Esophagus muscularis mucosa (tissue), 4 donors: ENCODE data around the gene TAS1R1. TPM values are rescaled to one million over a fixed set of nuclear protein-coding genes. Genes with fewer than 3 reads are reported as not detected.

Source experiments
- DNase-seq: peaks from one replicate; pipeline ENCODE4 v3.0.0-alpha.2; 2017; ENCODE audit errors: extremely low spot score
- H3K27ac ChIP-seq, 4 donors: fragments of 200-600 bp; sonication (generic); replicated peaks in 1 of 4; 1 replicate in 3 of 4; 2 replicates in 1 of 4; pipeline ENCODE4 v1.5.1; 2016 to 2019; ENCODE audit warnings: mild to moderate bottlenecking in 1 of 4
- H3K27me3 ChIP-seq, 4 donors: fragments of 200-600 bp; sonication (generic); one replicate each; pipeline versions ENCODE4 v1.5.1 to v1.6.0; 2016 to 2019
- H3K36me3 ChIP-seq, 4 donors: fragments of 200-600 bp; sonication (generic); one replicate each; pipeline ENCODE4 v1.5.1; 2016 to 2019
- H3K4me1 ChIP-seq, 4 donors: fragments of 200-600 bp; sonication (generic); one replicate each; pipeline ENCODE4 v1.5.1; 2016 to 2019
- H3K4me3 ChIP-seq, 4 donors: fragments of 200-600 bp; sonication (generic); 1 replicate in 2 of 4; 2 replicates in 2 of 4; pipeline ENCODE4 v1.5.1; 2016 to 2019; ENCODE audit warnings: mild to moderate bottlenecking in 4 of 4, moderate library complexity in 1 of 4
- H3K9me3 ChIP-seq, 4 donors: fragments of 200-600 bp; sonication (generic); 1 replicate in 3 of 4; 2 replicates in 1 of 4; pipeline ENCODE4 v1.5.1; 2016 to 2019
- CTCF ChIP-seq, 3 experiments: fragments of 200-600 bp in 2 of 3; fragments of 450-650 bp in 1 of 3; sonication (generic) in 2 of 3; IDR thresholded peaks; one replicate each; pipeline ENCODE4 v1.5.1; 2017 to 2019; ENCODE audit warnings: antibody characterized with exemption in 3 of 3, mild to moderate bottlenecking in 2 of 3, moderate library complexity in 1 of 3
- EP300 ChIP-seq: sonication (generic); formaldehyde crosslinking; IDR thresholded peaks from one replicate; pipeline ENCODE4 v1.6.1; 2017; ENCODE audit warnings: antibody characterized with exemption
- POLR2A ChIP-seq: fragments of 450-650 bp; IDR thresholded peaks from one replicate; pipeline ENCODE4 v1.6.1; 2017; ENCODE audit warnings: antibody characterized with exemption, moderate library complexity, mild to moderate bottlenecking, low read depth
- POLR2AphosphoS5 ChIP-seq, 2 donors: sonication (generic); formaldehyde crosslinking; IDR thresholded peaks; one replicate each; pipeline ENCODE4 v1.6.1; 2017; ENCODE audit warnings: antibody characterized with exemption in 2 of 2
- WGBS: methylation state at CpG from one replicate; pipeline ENCODE4 v1.1.5; 2018; 5-methylcytosine and 5-hydroxymethylcytosine counted together
- intact Hi-C: fragments of 100-400 bp; cut with DNase I; formaldehyde crosslinking; loops from one replicate; pipeline ENCODE4 v1.15.1; 2023
- total RNA-seq, 4 donors: library from RNA; depleted of rRNA; stranded (reverse); fragments of >200 nt; gene quantifications; one replicate each; pipeline versions ENCODE4 v1.1.0 to v1.2.1, GENCODE V29; 2016

The TAS1R1 gene
- total RNA-seq, 4 donors from 2014 or later = not detected

- Histone ChIP-seq H3K4me1 (peaks cover 56 to 75% (median 71%) of the 10 kb centered on the region in 4 donors), H3K9me3 (no peaks in the 10 kb centered on the region), H3K36me3 (peaks cover 18 to 27% (median 23%) of the 10 kb centered on the region in 4 donors), H3K27me3 (no peaks in the 10 kb centered on the region), H3K27ac (peak overlapping the region; percentile 96 to 99 (median 98)), H3K4me3 (peak overlapping the region; percentile 70 to 83 (median 76))
- intact Hi-C loops = no loop called here
- no peak for DNase-seq
- TF ChIP-seq CTCF (IDR thresholded peaks at IDR 0.05) (no peak), EP300 (no peak), POLR2AphosphoS5 (IDR thresholded peaks at IDR 0.05) (no peak), POLR2A (no peak)
- no CpG with 5 or more reads among the region's 103 CpGs for WGBS
These were observed 47.0 kb downstream of the TAS1R1 start for GRCh38 chr1:6601923-6602668.

GRCh38 chr1:6602669-6603237 lies 47.6 kb downstream of the TAS1R1 start, which contains the start of gene KLHL21:
Gene KLHL21, minus strand, starts transcription at chr1:6602869. Its CDS starts 52 bp downstream, at chr1:6602817.
- 0% methylated on average over 9 of the region's 84 CpGs for WGBS
- intact Hi-C loops = no loop called here
- H3K4me3 ChIP-seq = peak within 1 kb of the TSS; percentile 70 to 83 (median 76)
- DNase-seq = peak; percentile 95
- H3K9me3 ChIP-seq = no peaks in the 10 kb centered on the region
- peaks cover 50 to 74% (median 67%) of the 10 kb centered on the region in 4 donors for H3K4me1 ChIP-seq
- H3K27ac ChIP-seq = peak within 1 kb of the TSS; percentile 96 to 99 (median 98)
- H3K36me3 ChIP-seq = peaks cover 12 to 20% (median 17%) of the 10 kb centered on the region in 4 donors
- H3K27me3 ChIP-seq = no peaks in the 10 kb centered on the region
- TF ChIP-seq POLR2AphosphoS5 (IDR thresholded peaks at IDR 0.05) (peak; percentile 81 to 96), EP300 (no peak), CTCF (IDR thresholded peaks at IDR 0.05) (no peak), POLR2A (peak; percentile 73)

GRCh38 chr1:6603238-6603914 lies 48.3 kb downstream of the TAS1R1 start:
- intact Hi-C loops = no loop called here
- WGBS = 3% methylated on average over 26 of the region's 36 CpGs
- DNase-seq = no peak
- Histone ChIP-seq H3K36me3 (peaks cover 6 to 14% (median 11%) of the 10 kb centered on the region in 4 donors), H3K9me3 (no peaks in the 10 kb centered on the region), H3K4me1 (peaks cover 43 to 73% (median 64%) of the 10 kb centered on the region in 4 donors), H3K4me3 (peak overlapping the region; percentile 70 to 83 (median 76)), H3K27ac (peak overlapping the region; percentile 96 to 99 (median 98)), H3K27me3 (no peaks in the 10 kb centered on the region)
- no peak for TF ChIP-seq CTCF (IDR thresholded peaks at IDR 0.05)
- TF ChIP-seq EP300 = no peak
- TF ChIP-seq POLR2A = peak; percentile 47
- TF ChIP-seq POLR2AphosphoS5 (IDR thresholded peaks at IDR 0.05) = peak; percentile 1 to 72

- Histone ChIP-seq H3K27me3 (no peaks in the 10 kb centered on the region), H3K36me3 (peaks cover 0 to 7% (median 4%) of the 10 kb centered on the region in 4 donors), H3K4me1 (peaks cover 38 to 72% (median 63%) of the 10 kb centered on the region in 4 donors), H3K27ac (peak overlapping the region; percentile 96 to 99 (median 98)), H3K4me3 (peak overlapping the region; percentile 70 to 83 (median 76)), H3K9me3 (no peaks in the 10 kb centered on the region)
- WGBS = 16% methylated on average over 19 of the region's 19 CpGs
- intact Hi-C loops = no loop called here
- TF ChIP-seq POLR2AphosphoS5 (IDR thresholded peaks at IDR 0.05) = peak; percentile 81 to 87
- peak; percentile 50 for TF ChIP-seq EP300
- TF ChIP-seq POLR2A = no peak
- TF ChIP-seq CTCF (IDR thresholded peaks at IDR 0.05) = peak in 1 of 3 experiments; percentile 15
- no peak for DNase-seq
These were observed 48.9 kb downstream of the TAS1R1 start for GRCh38 chr1:6603915-6604558.
